CD4-positive, alpha-beta T cell (primary cell): Measurements from ENCODE around the gene SLC23A1. TPM values are rescaled to one million over a fixed set of nuclear protein-coding genes. Genes with fewer than 3 reads are reported as not detected.

Experiments
- ATAC-seq: fragments of 200-7000 bp; cut with Tn5 transposase; one replicate; pipeline ENCODE4 v1.10.0; 2022; ENCODE audit warnings: mild to moderate bottlenecking; ENCODE audit not compliant: poor library complexity
- CTCF ChIA-PET: fragments of 350-600 bp; sonication (Branson Sonifier 250); formaldehyde crosslinking; loops from one replicate; lab custom pipeline; 2021; ENCODE audit warnings: antibody characterized with exemption, inconsistent platforms; lab: Charles Lee
- POLR2A ChIA-PET: fragments of 350-600 bp; sonication (Branson Sonifier 250); formaldehyde crosslinking; loops from one replicate; lab custom pipeline; 2021; ENCODE audit warnings: antibody characterized with exemption, inconsistent platforms; lab: Charles Lee
- DNase-seq, 14 experiments: peaks; one replicate each; pipeline ENCODE4 v3.0.0-alpha.2; 2013 to 2020; ENCODE audit warnings: mixed read lengths in 2 of 14
- H3K27ac ChIP-seq, 2 donors: one replicate each; pipeline versions ENCODE4 v1.5.1 to v1.7.0; 2013; ENCODE audit warnings: low read length in 2 of 2, low read depth in 1 of 2, mild to moderate bottlenecking in 1 of 2
- H3K27me3 ChIP-seq, 2 experiments: 1 replicate in 1 of 2; 2 replicates in 1 of 2; pipeline versions ENCODE4 v1.6.1 to v1.7.0; 2013; ENCODE audit warnings: low read length in 2 of 2, control low read depth in 1 of 2, mild to moderate bottlenecking in 1 of 2, moderate library complexity in 1 of 2; ENCODE audit not compliant: insufficient read depth in 2 of 2, control insufficient read depth in 1 of 2
- H3K36me3 ChIP-seq: one replicate; pipeline ENCODE4 v1.6.1; 2013; ENCODE audit warnings: low read length, control low read depth; ENCODE audit not compliant: insufficient read depth
- H3K4me1 ChIP-seq: one replicate; pipeline ENCODE4 v1.6.1; 2013; ENCODE audit warnings: low read length, control low read depth; ENCODE audit not compliant: insufficient read depth
- H3K4me3 ChIP-seq: one replicate; pipeline ENCODE4 v1.5.1; 2013; ENCODE audit warnings: mild to moderate bottlenecking, low read length, moderate library complexity
- H3K9me3 ChIP-seq, 2 experiments: 1 replicate in 1 of 2; 2 replicates in 1 of 2; pipeline versions ENCODE4 v1.6.1 to v1.7.0; 2013; ENCODE audit warnings: low read length in 2 of 2, mild to moderate bottlenecking in 2 of 2, control low read depth in 1 of 2, moderate library complexity in 1 of 2; ENCODE audit not compliant: control insufficient read depth in 1 of 2, insufficient read depth in 1 of 2
- H3K27ac Mint-ChIP-seq: one replicate; pipeline ENCODE4 v1.8.0; 2020; ENCODE audit warnings: mixed read lengths
- H3K27me3 Mint-ChIP-seq: one replicate; pipeline ENCODE4 v1.8.0; 2021; ENCODE audit warnings: mixed read lengths
- H3K36me3 Mint-ChIP-seq: one replicate; pipeline ENCODE4 v1.8.0; 2021; ENCODE audit warnings: low read depth, mixed read lengths
- H3K4me1 Mint-ChIP-seq: one replicate; pipeline ENCODE4 v1.8.0; 2021; ENCODE audit warnings: low read depth, mixed read lengths
- H3K4me3 Mint-ChIP-seq: one replicate; pipeline ENCODE4 v1.8.0; 2020; ENCODE audit warnings: mild to moderate bottlenecking, mixed read lengths
- H3K9me3 Mint-ChIP-seq: one replicate; pipeline ENCODE4 v1.8.0; 2020; ENCODE audit warnings: mixed read lengths
- intact Hi-C, 2 experiments: fragments of 100-400 bp; cut with DNase I in 1 of 2; cut with micrococcal nuclease in 1 of 2; formaldehyde crosslinking; loops; one replicate each; pipeline versions ENCODE4 v1.15.1 to v1.9.0; 2023 to 2025; cut with DNase I, micrococcal nuclease
- total RNA-seq, 174 experiments: library from RNA in 2 of 174; stranded (reverse) in 2 of 174; gene quantifications; one replicate each; pipeline ENCODE4 v1.2.3 and lab custom pipeline; 2021 to 2026
- TF ChIP-seq, protein P1 (sequence below): fragments of 200-600 bp; IDR thresholded peaks from one replicate; pipeline ENCODE4 v1.8.0; 2022; ENCODE audit warnings: antibody characterized with exemption, mild to moderate bottlenecking

The SLC23A1 gene
- total RNA-seq, 2 experiments from 2014 or later = not detected

DNA sequence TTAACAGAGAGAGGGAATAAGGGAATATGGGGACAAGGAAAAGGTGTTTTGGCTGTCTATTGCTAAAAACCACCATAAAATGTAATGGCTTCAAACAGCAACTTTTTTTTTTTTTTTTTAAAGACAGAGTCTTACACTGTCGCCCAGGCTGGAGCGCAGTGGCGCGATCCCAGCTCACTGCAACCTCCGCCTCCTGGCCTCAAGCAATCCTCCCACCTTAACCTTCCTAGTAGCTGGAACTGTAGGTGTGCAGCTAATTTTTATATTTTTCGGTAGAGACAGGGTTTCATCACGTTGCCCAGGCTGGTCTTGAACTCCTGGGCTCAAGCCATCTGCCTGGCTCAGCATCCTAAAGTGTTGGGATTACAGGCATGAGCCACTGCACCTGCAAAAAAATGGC is 25.1 kb upstream of the SLC23A1 start:
- POLR2A ChIA-PET = no interaction called here
- H3K36me3 Mint-ChIP-seq = peaks cover 5% of the 10 kb centered on the region
- ATAC-seq (no peak), DNase-seq (no peak)
- intact Hi-C loops = loop anchor here in 1 of 2 experiments (5.0 to 10.0 kb wide), 6 partner anchors 359 to 1073 kb away; partner anchors contain the start of genes CDC25C, CYSTM1, EGR1 and FAM53C
- Histone ChIP-seq H3K4me3 (no peak overlapping the region), H3K27ac (no peak overlapping the region), H3K27me3 (no peaks in the 10 kb centered on the region), H3K36me3 (no peaks in the 10 kb centered on the region), H3K9me3 (no peaks in the 10 kb centered on the region), H3K4me1 (peaks cover 14% of the 10 kb centered on the region)
- peaks cover 26% of the 10 kb centered on the region for H3K4me1 Mint-ChIP-seq
- CTCF ChIA-PET = no interaction called here
- H3K4me3 Mint-ChIP-seq = no peak overlapping the region
- H3K27ac Mint-ChIP-seq = no peak overlapping the region
- TF ChIP-seq, protein P1, sequence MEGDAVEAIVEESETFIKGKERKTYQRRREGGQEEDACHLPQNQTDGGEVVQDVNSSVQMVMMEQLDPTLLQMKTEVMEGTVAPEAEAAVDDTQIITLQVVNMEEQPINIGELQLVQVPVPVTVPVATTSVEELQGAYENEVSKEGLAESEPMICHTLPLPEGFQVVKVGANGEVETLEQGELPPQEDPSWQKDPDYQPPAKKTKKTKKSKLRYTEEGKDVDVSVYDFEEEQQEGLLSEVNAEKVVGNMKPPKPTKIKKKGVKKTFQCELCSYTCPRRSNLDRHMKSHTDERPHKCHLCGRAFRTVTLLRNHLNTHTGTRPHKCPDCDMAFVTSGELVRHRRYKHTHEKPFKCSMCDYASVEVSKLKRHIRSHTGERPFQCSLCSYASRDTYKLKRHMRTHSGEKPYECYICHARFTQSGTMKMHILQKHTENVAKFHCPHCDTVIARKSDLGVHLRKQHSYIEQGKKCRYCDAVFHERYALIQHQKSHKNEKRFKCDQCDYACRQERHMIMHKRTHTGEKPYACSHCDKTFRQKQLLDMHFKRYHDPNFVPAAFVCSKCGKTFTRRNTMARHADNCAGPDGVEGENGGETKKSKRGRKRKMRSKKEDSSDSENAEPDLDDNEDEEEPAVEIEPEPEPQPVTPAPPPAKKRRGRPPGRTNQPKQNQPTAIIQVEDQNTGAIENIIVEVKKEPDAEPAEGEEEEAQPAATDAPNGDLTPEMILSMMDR = no peak
- H3K27me3 Mint-ChIP-seq = no peaks in the 10 kb centered on the region
- H3K9me3 Mint-ChIP-seq = no peaks in the 10 kb centered on the region

DNA sequence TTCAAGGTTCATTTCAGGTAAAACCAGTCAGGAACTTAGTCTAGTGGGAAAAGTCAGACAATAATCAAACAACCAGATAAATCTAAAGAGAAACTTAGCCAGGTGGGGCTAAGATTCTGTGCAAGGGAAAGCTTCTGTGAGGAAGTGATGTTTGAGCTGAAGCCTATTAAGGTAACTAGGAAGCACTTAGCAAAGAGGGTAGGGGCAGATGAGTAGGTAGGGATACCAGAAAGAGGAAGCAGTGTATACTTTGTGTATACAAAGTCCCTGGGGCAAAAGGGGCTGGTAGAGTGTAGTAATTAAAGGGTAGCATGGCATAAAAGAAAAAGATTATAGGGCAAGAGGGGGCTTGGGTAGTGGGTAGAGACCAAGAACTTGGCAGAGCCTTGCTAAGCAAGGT is 24.4 kb upstream of the SLC23A1 start:
- H3K36me3 Mint-ChIP-seq = peaks cover 5% of the 10 kb centered on the region
- no peak overlapping the region for H3K27ac Mint-ChIP-seq
- TF ChIP-seq, protein P1 = no peak
- no peaks in the 10 kb centered on the region for H3K27me3 Mint-ChIP-seq
- H3K27me3 ChIP-seq = no peaks in the 10 kb centered on the region
- H3K36me3 ChIP-seq = no peaks in the 10 kb centered on the region
- DNase-seq (no peak), ATAC-seq (no peak)
- H3K9me3 ChIP-seq = no peaks in the 10 kb centered on the region
- H3K4me3 ChIP-seq = no peak overlapping the region
- H3K4me1 Mint-ChIP-seq = peaks cover 33% of the 10 kb centered on the region
- H3K4me3 Mint-ChIP-seq = no peak overlapping the region
- POLR2A ChIA-PET = interaction anchor here (1.3 kb wide), 1 partner anchor 15 kb away, joined by 7 read pairs; no protein-coding TSS in a partner anchor
- intact Hi-C loops = loop anchor here in 1 of 2 experiments (5.0 to 10.0 kb wide), 6 partner anchors 360 to 1073 kb away; partner anchors contain the start of genes CDC25C, CYSTM1, EGR1 and FAM53C
- no peaks in the 10 kb centered on the region for H3K9me3 Mint-ChIP-seq
- peaks cover 20% of the 10 kb centered on the region for H3K4me1 ChIP-seq
- CTCF ChIA-PET = no interaction called here
- H3K27ac ChIP-seq = no peak overlapping the region

DNA sequence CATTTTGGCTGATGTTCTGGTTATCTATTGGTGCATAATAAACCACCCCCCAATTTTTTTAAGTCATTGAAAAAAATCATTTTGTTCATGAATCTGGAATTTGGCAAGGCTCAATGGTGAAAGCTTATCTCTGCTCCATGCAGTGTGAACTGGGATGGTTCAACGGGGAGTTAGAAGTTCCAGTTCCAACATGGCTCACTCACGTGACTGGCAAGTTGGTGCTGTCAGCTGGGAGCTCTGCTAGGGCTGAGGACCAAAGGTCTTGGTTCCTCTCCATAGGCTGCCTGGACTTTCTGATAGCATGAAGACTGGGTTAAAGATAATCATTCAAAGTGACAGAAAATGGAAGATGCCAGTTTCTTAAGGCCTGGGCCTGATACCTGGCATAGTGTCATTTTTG is 23.9 kb upstream of the SLC23A1 start:
- ChIA-PET POLR2A (interaction anchor here (0.8 to 1.3 kb wide), 2 partner anchors 15 to 32 kb away, joined by 3 to 7 read pairs; partner anchors contain the start of gene DNAJC18), CTCF (no interaction called here)
- Histone ChIP-seq H3K27ac (no peak overlapping the region), H3K4me1 (peaks cover 21% of the 10 kb centered on the region), H3K36me3 (no peaks in the 10 kb centered on the region), H3K9me3 (no peaks in the 10 kb centered on the region), H3K27me3 (no peaks in the 10 kb centered on the region), H3K4me3 (no peak overlapping the region)
- peaks cover 5% of the 10 kb centered on the region for H3K36me3 Mint-ChIP-seq
- TF ChIP-seq, protein P1 = no peak
- intact Hi-C loops = loop anchor here in 1 of 2 experiments (5.0 to 10.0 kb wide), 6 partner anchors 360 to 1072 kb away; partner anchors contain the start of genes CDC25C, CYSTM1, EGR1 and FAM53C
- no peak for DNase-seq
- H3K9me3 Mint-ChIP-seq = no peaks in the 10 kb centered on the region
- H3K4me3 Mint-ChIP-seq = no peak overlapping the region
- H3K27ac Mint-ChIP-seq = no peak overlapping the region
- peaks cover 35% of the 10 kb centered on the region for H3K4me1 Mint-ChIP-seq
- H3K27me3 Mint-ChIP-seq = no peaks in the 10 kb centered on the region
- ATAC-seq = no peak
